IPS DF 6.9 (cell line): ENCODE measurements around the gene ARHGAP6.
"Not testable (repeated sequence)": the region's sequence is repeated elsewhere in the genome, so short reads cannot be mapped to it uniquely, and the experiment has no call there.

Experiments
- DNase-seq: peaks from one replicate; pipeline ENCODE4 v3.0.0-alpha.2; 2013; ENCODE audit warnings: low read depth, low spot score
- H3K27ac ChIP-seq: one replicate; pipeline ENCODE4 v1.5.1; 2013; ENCODE audit warnings: low read length, control low read depth
- H3K27me3 ChIP-seq: 2 replicates; pipeline ENCODE4 v1.6.1; 2013; ENCODE audit warnings: mild to moderate bottlenecking, low read length; ENCODE audit not compliant: control insufficient read depth, insufficient read depth
- H3K36me3 ChIP-seq: 2 replicates; pipeline ENCODE4 v1.6.1; 2013; ENCODE audit warnings: low read length; ENCODE audit not compliant: control insufficient read depth, insufficient read depth
- H3K4me1 ChIP-seq: 2 replicates; pipeline ENCODE4 v1.6.1; 2013; ENCODE audit warnings: low read length; ENCODE audit not compliant: control insufficient read depth, insufficient read depth
- H3K4me3 ChIP-seq: 2 replicates; pipeline ENCODE4 v1.5.1; 2013; ENCODE audit warnings: mild to moderate bottlenecking, low read length
- H3K9me3 ChIP-seq: 2 replicates; pipeline ENCODE4 v1.6.1; 2013; ENCODE audit warnings: low read length, inconsistent platforms; ENCODE audit not compliant: control insufficient read depth, insufficient read depth
- WGBS: extraction: QIAGEN DNeasy Blood & Tissue Kit; methylation state at CpG from one replicate; pipeline ENCODE4 v1.1.7; 2013; ENCODE audit warnings: mixed read lengths, missing lambda C conversion rate; ENCODE audit not compliant: insufficient read length, insufficient coverage; 5-methylcytosine and 5-hydroxymethylcytosine counted together

Gene ARHGAP6

DNA sequence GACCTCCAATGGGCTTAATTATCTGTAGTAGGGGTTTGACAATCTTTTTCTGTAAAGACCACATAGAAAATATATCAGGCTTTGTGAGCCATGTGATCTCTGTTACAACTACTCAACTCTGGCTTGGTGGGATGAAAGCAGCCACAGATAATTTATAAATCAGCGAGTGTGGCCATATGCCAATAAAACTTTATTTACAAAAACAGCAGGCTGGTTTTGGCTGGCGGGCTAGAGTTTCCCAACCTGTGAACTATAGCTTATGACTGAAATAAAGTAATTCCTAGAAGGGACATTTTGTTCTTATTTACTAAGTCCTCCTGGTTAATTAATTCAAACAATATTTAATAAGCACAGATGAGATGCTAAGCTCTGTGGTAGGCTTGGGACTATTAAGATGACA, 408.4 kb downstream of the ARHGAP6 start:
- WGBS: no CpG with 5 or more reads among the region's 2 CpGs

DNA sequence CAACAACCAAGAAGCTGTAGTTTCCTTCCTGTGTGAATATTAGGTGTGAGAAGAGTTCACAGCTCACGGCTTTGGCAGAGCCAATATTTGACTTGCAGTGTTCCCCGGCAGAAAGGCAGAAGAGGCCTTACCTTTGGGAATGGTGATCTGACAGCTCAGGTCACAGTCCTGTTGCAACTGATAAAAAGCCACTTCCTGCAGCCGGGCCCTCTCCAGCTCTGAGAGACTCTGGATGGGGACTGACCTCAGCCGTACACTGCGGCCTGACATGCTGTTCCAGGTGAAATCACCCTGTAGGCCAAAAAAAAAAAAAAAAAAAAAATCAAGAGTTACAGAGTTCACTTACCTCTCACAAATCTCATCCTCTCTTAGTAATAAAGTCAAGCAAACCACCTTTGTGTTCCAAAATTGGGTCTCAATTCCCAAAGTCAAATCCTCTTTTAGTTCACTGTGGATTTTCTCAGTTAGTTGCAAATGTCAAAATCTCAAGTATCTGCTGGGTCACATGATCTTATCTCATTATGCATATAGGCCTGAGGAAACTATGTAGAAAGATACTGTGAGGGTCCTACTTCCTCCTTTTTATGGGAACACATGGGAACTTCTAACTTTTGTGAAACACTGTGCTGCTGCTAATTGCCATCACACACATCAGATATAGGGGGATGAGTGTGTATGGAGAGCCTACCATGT, 411.2 kb downstream of the ARHGAP6 start:
- Histone ChIP-seq H3K4me3 (no peak overlapping the region), H3K27me3 (no peaks in the 10 kb centered on the region), H3K36me3 (no peaks in the 10 kb centered on the region), H3K4me1 (no peaks in the 10 kb centered on the region), H3K9me3 (no peaks in the 10 kb centered on the region), H3K27ac (no peak overlapping the region)
- no peak for DNase-seq
- WGBS: no CpG with 5 or more reads among the region's 5 CpGs

More for the DNA sequence above, 408.4 kb downstream of the ARHGAP6 start:
- no peaks in the 10 kb centered on the region for H3K27me3 ChIP-seq
- H3K36me3 ChIP-seq: no peaks in the 10 kb centered on the region
- no peak for DNase-seq
- no peak overlapping the region for H3K27ac ChIP-seq
- H3K4me3 ChIP-seq: no peak overlapping the region
- no peaks in the 10 kb centered on the region for H3K4me1 ChIP-seq
- H3K9me3 ChIP-seq: no peaks in the 10 kb centered on the region

DNA sequence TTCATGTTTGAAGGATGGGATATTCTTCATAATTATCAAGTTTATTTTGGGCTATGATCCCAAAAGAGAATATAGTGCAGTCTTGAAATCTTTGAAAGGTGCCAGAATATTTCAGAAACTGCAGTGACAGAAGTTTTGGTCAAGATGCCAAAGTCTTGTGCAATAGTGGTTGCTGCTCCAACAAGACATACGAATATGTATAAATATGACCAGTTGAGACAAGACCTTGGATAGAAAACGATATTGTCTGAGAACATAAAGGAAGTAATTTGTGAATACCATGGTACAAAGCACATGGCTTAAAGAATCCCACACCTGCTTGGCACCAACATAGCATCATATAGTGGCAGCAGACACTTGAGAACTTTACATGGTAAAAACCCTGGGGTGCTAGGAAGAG, 421.1 kb downstream of the ARHGAP6 start:
- no CpG with 5 or more reads among the region's 2 CpGs for WGBS
- H3K9me3 ChIP-seq: no peaks in the 10 kb centered on the region
- DNase-seq: no peak
- no peak overlapping the region for H3K27ac ChIP-seq
- no peak overlapping the region for H3K4me3 ChIP-seq
- no peaks in the 10 kb centered on the region for H3K27me3 ChIP-seq
- H3K4me1 ChIP-seq: no peaks in the 10 kb centered on the region
- no peaks in the 10 kb centered on the region for H3K36me3 ChIP-seq

DNA sequence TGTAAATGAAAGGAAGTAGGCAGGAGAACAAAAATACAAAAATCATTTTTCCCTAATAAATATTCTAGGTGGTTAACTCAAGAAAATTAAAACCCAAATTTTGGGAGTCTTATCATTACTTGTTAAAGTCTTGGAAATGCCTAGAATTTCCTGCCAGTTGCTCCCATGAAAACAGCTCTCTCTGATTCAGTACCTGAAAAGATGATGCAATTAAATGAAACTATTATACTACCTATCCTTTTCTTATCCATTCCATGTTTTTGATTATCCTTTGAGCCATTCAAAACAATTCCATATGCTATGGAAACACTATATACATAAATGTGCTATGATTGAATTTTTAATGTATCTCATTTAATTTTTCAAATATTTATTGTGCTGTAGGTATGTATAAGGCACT, 423.0 kb downstream of the ARHGAP6 start:
- DNase-seq: no peak
- Histone ChIP-seq H3K36me3 (no peaks in the 10 kb centered on the region), H3K4me1 (no peaks in the 10 kb centered on the region), H3K27me3 (no peaks in the 10 kb centered on the region), H3K4me3 (no peak overlapping the region), H3K27ac (no peak overlapping the region), H3K9me3 (no peaks in the 10 kb centered on the region)

DNA sequence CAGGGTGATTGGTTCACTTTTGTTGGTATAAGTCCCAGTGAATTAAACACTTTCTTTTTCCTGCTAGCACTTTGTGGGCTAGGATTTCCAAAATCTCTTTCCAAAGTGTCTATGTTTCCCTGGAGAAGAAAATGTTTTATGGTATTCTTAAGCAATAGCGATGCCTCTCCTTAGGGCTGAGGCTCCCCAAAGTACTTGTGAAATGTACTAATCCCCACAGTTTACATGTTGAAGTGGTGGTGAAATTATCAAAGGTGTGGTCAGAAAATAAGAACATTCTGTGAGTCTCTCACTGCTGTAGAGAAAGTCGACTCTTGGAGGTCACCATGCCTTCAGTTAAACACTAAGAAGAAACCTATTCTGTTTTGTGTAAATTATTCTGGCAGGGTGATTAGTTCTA, 424.0 kb downstream of the ARHGAP6 start:
- Histone ChIP-seq H3K4me3 (no peak overlapping the region), H3K27ac (no peak overlapping the region), H3K27me3 (no peaks in the 10 kb centered on the region), H3K9me3 (no peaks in the 10 kb centered on the region), H3K36me3 (no peaks in the 10 kb centered on the region), H3K4me1 (no peaks in the 10 kb centered on the region)
- WGBS: no CpG with 5 or more reads among the region's 2 CpGs
- no peak for DNase-seq

DNA sequence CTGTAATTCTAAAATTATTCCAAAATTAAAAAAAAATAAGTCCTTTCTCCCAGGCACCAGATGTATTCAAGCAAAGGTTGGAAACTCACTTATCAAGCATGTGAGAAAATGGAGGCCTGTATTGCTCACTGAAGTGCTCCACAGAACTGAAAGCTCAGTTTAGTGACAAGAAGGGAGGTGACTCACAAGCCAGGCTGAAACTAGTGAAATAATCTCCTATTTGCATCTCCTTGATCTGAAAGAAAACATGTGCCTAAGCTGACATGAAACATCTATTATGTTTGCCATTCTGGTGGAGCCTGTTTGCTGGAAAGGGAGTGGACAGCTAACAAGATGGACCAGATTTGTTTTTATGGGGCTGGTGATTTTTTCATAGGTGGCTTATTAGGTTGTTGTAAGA, 426.5 kb downstream of the ARHGAP6 start:
- Histone ChIP-seq H3K4me3 (no peak overlapping the region), H3K27me3 (no peaks in the 10 kb centered on the region), H3K27ac (no peak overlapping the region), H3K4me1 (no peaks in the 10 kb centered on the region), H3K36me3 (no peaks in the 10 kb centered on the region), H3K9me3 (no peaks in the 10 kb centered on the region)
- no peak for DNase-seq

DNA sequence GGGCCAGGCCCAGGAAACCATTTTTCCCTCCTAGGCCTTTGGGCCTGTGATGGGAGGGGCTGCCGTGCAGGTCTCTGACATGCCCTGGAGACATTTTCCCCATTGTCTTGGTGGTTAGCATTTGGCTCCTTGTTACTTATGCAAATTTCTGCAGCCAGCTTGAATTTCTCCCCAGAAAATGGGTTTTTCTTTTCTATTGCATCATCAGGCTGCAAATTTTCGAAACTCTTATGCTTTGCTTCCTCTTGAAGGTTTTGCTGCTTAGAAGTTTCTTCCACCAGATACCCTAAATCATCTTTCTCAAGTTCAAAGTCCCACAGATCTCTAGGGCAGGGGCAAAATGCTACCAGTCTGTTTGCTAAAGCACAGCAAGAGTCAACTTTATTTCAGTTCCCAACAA, 430.3 kb downstream of the ARHGAP6 start:
- DNase-seq, H3K9me3 ChIP-seq, H3K4me1 ChIP-seq, H3K36me3 ChIP-seq, H3K27ac ChIP-seq, H3K4me3 ChIP-seq, H3K27me3 ChIP-seq: not testable (repeated sequence)
- no CpG with 5 or more reads among the region's 2 CpGs for WGBS

DNA sequence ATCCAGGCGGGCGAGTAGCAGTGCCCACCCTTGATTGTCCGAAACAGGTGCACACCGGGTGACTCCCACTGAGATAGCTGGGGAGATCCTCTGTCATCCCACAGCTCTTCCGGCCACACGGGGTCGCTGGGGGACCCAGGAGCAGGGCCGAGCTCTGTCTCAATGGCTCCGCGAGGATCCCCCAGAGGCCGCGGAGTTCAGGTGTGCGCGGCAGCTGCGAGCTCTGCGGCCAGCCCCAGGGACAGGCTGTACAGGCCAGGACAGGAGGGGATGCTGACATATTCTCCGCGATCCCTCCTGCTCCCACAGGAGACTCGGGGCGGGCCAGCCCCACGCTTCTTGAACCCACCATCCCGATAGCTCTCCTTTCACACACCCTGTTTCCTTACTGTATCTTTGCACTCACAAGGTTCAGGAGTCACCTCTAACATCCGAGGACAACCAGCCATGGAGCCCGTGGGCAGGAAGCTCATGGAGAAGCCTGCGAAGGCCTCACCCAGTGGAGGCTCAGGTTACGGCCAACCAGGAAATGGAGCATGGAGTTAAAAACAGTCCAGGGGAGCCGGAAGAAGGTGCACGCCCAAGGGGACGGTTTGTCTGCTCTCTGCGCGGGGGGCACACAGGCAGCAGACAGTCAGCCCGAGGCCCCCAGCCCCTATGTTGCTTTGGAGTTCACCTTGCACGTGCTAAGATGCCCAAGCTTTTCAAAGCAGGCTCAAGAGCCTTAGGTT, 450.4 kb downstream of the ARHGAP6 start:
- WGBS: no CpG with 5 or more reads among the region's 33 CpGs
- H3K4me1 ChIP-seq: no peaks in the 10 kb centered on the region; the same call in 1 of the 2 replicates
- peak; percentile 5 for DNase-seq

DNA sequence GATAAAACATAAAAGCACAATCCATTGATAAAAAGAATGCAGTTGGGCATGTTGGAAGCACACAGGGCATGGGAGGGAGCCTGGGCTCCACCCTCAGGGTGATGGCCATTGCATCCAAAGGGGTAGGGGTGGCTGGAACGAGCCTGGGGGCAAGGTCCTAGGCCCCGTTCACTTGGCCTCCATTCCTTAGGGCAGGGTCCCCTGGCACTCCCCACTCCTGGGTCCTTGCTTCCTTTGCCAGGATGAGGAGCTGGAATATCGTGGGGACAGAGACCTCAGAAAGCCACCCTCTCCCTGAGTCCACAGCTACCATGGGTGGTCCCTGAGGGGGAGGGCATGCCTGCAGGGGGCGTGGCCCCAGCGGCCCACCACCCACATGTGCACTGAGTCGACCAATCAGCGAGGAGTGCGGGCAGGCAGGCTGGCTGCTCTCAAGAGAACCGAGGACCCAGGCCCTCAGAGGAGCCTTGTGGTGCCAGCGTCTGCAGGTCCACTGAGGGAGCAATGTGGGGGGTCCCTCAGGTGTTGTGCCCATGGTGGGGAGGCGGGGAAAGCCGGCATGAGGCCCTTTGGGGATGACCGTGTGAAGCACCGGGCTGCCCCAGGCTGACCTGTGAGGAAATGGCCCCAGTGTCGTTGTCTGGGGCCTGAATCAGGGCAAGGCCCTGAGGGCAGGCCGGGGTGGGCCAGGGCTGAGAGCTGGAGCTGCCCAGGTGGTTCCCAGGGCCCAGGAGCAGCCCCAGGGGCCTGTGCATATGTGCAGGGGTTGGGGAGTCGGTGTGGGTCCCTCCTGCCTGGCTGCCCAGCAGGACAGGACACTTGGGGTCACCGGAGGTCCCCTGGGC, 451.2 kb downstream of the ARHGAP6 start:
- H3K27ac ChIP-seq: no peak overlapping the region
- DNase-seq: no peak
- no peaks in the 10 kb centered on the region for H3K9me3 ChIP-seq
- WGBS: no CpG with 5 or more reads among the region's 18 CpGs
- no peaks in the 10 kb centered on the region for H3K27me3 ChIP-seq
- H3K4me1 ChIP-seq: no peaks in the 10 kb centered on the region; the same call in 1 of the 2 replicates
- H3K4me3 ChIP-seq: no peak overlapping the region
- H3K36me3 ChIP-seq: no peaks in the 10 kb centered on the region

More for the DNA sequence above, 450.4 kb downstream of the ARHGAP6 start:
- no peak overlapping the region for H3K4me3 ChIP-seq
- no peak overlapping the region for H3K27ac ChIP-seq
- H3K27me3 ChIP-seq: no peaks in the 10 kb centered on the region
- H3K36me3 ChIP-seq: no peaks in the 10 kb centered on the region
- H3K9me3 ChIP-seq: no peaks in the 10 kb centered on the region

DNA sequence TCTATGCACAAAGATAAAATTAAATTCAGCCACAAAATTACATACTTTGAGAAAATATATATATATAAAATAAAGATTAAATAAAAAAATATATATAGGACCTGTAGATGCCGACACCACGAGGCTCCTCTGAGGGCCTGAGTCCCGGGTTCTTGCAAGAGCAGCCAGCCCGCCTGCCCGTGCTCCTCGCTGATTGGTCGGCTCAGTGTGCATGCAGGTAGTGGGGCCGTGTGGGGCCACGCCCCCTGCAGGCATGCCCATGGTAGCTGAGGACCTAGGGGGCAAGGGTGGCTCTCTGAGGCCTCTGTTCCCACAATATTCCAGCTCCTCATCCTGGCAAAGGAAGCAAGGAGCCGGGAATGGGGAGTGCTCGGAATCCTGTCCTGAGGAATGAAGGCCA, 453.0 kb downstream of the ARHGAP6 start:
- Histone ChIP-seq H3K4me3 (no peak overlapping the region), H3K9me3 (no peaks in the 10 kb centered on the region), H3K27me3 (no peaks in the 10 kb centered on the region), H3K27ac (no peak overlapping the region), H3K4me1 (no peaks in the 10 kb centered on the region; the same call in 1 of the 2 replicates), H3K36me3 (no peaks in the 10 kb centered on the region)
- no peak for DNase-seq
- WGBS: no CpG with 5 or more reads among the region's 11 CpGs
